Measurements from ENCODE around the gene MAP3K20. TPM values are rescaled to one million over a fixed set of nuclear protein-coding genes. Genes with fewer than 3 reads are reported as not detected.
A peak's percentile ranks its signal among the peaks of the same experiment; 100 is the strongest.
"Not testable (repeated sequence)": the region's sequence is repeated elsewhere in the genome, so short reads cannot be mapped to it uniquely, and the experiment has no call there.

MAP3K20 gene
- total and polyA plus RNA-seq, 4 donors = 25.6 to 109 (median 56.5) TPM

GRCh38 chr2:173033084-173033483 is 42.6 kb upstream of the MAP3K20 start:
- WGBS, 2 donors = 96 to 98% methylated on average over 3 of the region's 3 CpGs
- no peak for DNase-seq

GRCh38 chr2:173034143-173034542 is 41.5 kb upstream of the MAP3K20 start:
- no peaks in the 10 kb centered on the region for H3K36me3 ChIP-seq (ENCODE audit: control insufficient read depth in 1 of 2, insufficient read depth in 2 of 2, low read length in 1 of 2)
- 30 to 37% methylated on average over 7 of the region's 7 CpGs for WGBS, 2 donors
- H3K4me1 ChIP-seq (ENCODE audit: control insufficient read depth in 1 of 2, insufficient read depth in 2 of 2, low read length in 2 of 2) = peaks cover 2 to 4% of the 10 kb centered on the region in 2 donors
- intact Hi-C loops (cut with DNase I) = no loop called here
- H3K4me3 ChIP-seq (ENCODE audit: low read length in 2 of 2) = no peak overlapping the region
- no peak overlapping the region for H3K27ac ChIP-seq (ENCODE audit: low read depth in 1 of 2, low read length in 2 of 2)
- DNase-seq = no peak
- H3K9me3 ChIP-seq (ENCODE audit: control insufficient read depth, low read length) = no peaks in the 10 kb centered on the region
- no peak for ATAC-seq (ENCODE audit: low FRiP score)
- H3K27me3 ChIP-seq (ENCODE audit: control insufficient read depth in 1 of 2, insufficient read depth in 2 of 2, low read length in 1 of 2) = no peaks in the 10 kb centered on the region

More at GRCh38 chr2:173033084-173033483, 42.6 kb upstream of the MAP3K20 start:
- peaks cover 2 to 4% of the 10 kb centered on the region in 2 donors for H3K4me1 ChIP-seq (ENCODE audit: control insufficient read depth in 1 of 2, insufficient read depth in 2 of 2, low read length in 2 of 2)
- no peak overlapping the region for H3K4me3 ChIP-seq (ENCODE audit: low read length in 2 of 2)
- intact Hi-C loops (cut with DNase I) = no loop called here
- H3K27ac ChIP-seq (ENCODE audit: low read depth in 1 of 2, low read length in 2 of 2) = no peak overlapping the region
- no peaks in the 10 kb centered on the region for H3K27me3 ChIP-seq (ENCODE audit: control insufficient read depth in 1 of 2, insufficient read depth in 2 of 2, low read length in 1 of 2)
- ATAC-seq (ENCODE audit: low FRiP score) = no peak
- H3K36me3 ChIP-seq (ENCODE audit: control insufficient read depth in 1 of 2, insufficient read depth in 2 of 2, low read length in 1 of 2) = no peaks in the 10 kb centered on the region
- H3K9me3 ChIP-seq (ENCODE audit: control insufficient read depth, low read length) = no peaks in the 10 kb centered on the region

- 21 to 23% methylated on average over 12 of the region's 12 CpGs for WGBS, 2 donors
- intact Hi-C loops (cut with DNase I) = loop anchor here in 1 of 2 donors (5.0 kb wide), 1 partner anchor 35 kb away; no protein-coding TSS in a partner anchor
- Histone ChIP-seq H3K9me3 (ENCODE audit: control insufficient read depth, low read length) (no peaks in the 10 kb centered on the region), H3K27ac (ENCODE audit: low read depth in 1 of 2, low read length in 2 of 2) (peak overlapping the region in 1 of 2 donors; percentile 51), H3K36me3 (ENCODE audit: control insufficient read depth in 1 of 2, insufficient read depth in 2 of 2, low read length in 1 of 2) (no peaks in the 10 kb centered on the region), H3K27me3 (ENCODE audit: control insufficient read depth in 1 of 2, insufficient read depth in 2 of 2, low read length in 1 of 2) (no peaks in the 10 kb centered on the region), H3K4me3 (ENCODE audit: low read length in 2 of 2) (no peak overlapping the region), H3K4me1 (ENCODE audit: control insufficient read depth in 1 of 2, insufficient read depth in 2 of 2, low read length in 2 of 2) (peaks cover 0 to 4% of the 10 kb centered on the region in 2 donors)
- ATAC-seq (ENCODE audit: low FRiP score) = no peak
- DNase-seq = no peak
Observed at GRCh38 chr2:173037245-173038120, 38.2 kb upstream of the MAP3K20 start.

- H3K27me3 ChIP-seq (ENCODE audit: control insufficient read depth in 1 of 2, insufficient read depth in 2 of 2, low read length in 1 of 2); H3K27ac ChIP-seq (ENCODE audit: low read depth in 1 of 2, low read length in 2 of 2); H3K4me3 ChIP-seq (ENCODE audit: low read length in 2 of 2); ATAC-seq (ENCODE audit: low FRiP score); H3K36me3 ChIP-seq (ENCODE audit: control insufficient read depth in 1 of 2, insufficient read depth in 2 of 2, low read length in 1 of 2); DNase-seq; H3K4me1 ChIP-seq (ENCODE audit: control insufficient read depth in 1 of 2, insufficient read depth in 2 of 2, low read length in 2 of 2); H3K9me3 ChIP-seq (ENCODE audit: control insufficient read depth, low read length): not testable (repeated sequence)
- WGBS, 2 donors = 91 to 93% methylated on average over 2 of the region's 2 CpGs
- intact Hi-C loops (cut with DNase I) = loop anchor here in 1 of 2 donors (5.0 kb wide), 1 partner anchor 34 kb away; no protein-coding TSS in a partner anchor
Observed at GRCh38 chr2:173038257-173038656, 37.4 kb upstream of the MAP3K20 start.

DNA sequence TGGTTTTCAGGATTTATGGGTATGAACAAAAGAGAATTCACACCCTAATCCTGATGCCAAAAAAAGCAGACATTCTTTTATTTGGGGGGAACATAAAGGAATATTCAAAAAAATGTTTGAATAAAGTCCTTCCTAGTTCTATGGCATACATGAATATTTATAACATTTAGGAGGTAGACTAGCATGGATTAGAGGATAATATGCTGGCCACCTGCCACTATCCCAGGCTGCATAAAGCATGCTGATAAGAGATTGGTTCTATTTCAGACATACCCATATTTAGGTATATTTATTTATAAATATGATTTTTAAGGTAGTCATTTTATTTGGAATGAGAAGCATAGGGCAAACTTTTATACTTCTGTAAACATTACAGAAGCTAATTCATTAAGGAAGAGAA is 34.9 kb upstream of the MAP3K20 start:
- H3K27ac ChIP-seq (ENCODE audit: low read depth in 1 of 2, low read length in 2 of 2) = no peak overlapping the region
- H3K4me3 ChIP-seq (ENCODE audit: low read length in 2 of 2) = no peak overlapping the region
- DNase-seq (no peak), ATAC-seq (ENCODE audit: low FRiP score) (no peak)
- intact Hi-C loops (cut with DNase I) = no loop called here
- no peaks in the 10 kb centered on the region for H3K9me3 ChIP-seq (ENCODE audit: control insufficient read depth, low read length)
- H3K4me1 ChIP-seq (ENCODE audit: control insufficient read depth in 1 of 2, insufficient read depth in 2 of 2, low read length in 2 of 2) = peaks cover 0 to 4% of the 10 kb centered on the region in 2 donors
- no peaks in the 10 kb centered on the region for H3K27me3 ChIP-seq (ENCODE audit: control insufficient read depth in 1 of 2, insufficient read depth in 2 of 2, low read length in 1 of 2)
- no peaks in the 10 kb centered on the region for H3K36me3 ChIP-seq (ENCODE audit: control insufficient read depth in 1 of 2, insufficient read depth in 2 of 2, low read length in 1 of 2)

GRCh38 chr2:173043476-173043875 is 32.2 kb upstream of the MAP3K20 start:
- intact Hi-C loops (cut with DNase I) = no loop called here
- ATAC-seq (ENCODE audit: low FRiP score) (no peak), DNase-seq (peak in 1 of 2 donors; percentile 78)
- H3K4me3 ChIP-seq (ENCODE audit: low read length in 2 of 2) = no peak overlapping the region
- H3K9me3 ChIP-seq (ENCODE audit: control insufficient read depth, low read length) = no peaks in the 10 kb centered on the region
- no peaks in the 10 kb centered on the region for H3K27me3 ChIP-seq (ENCODE audit: control insufficient read depth in 1 of 2, insufficient read depth in 2 of 2, low read length in 1 of 2)
- H3K4me1 ChIP-seq (ENCODE audit: control insufficient read depth in 1 of 2, insufficient read depth in 2 of 2, low read length in 2 of 2) = no peaks in the 10 kb centered on the region
- H3K27ac ChIP-seq (ENCODE audit: low read depth in 1 of 2, low read length in 2 of 2) = no peak overlapping the region
- 93 to 95% methylated on average over 8 of the region's 8 CpGs for WGBS, 2 donors
- H3K36me3 ChIP-seq (ENCODE audit: control insufficient read depth in 1 of 2, insufficient read depth in 2 of 2, low read length in 1 of 2) = no peaks in the 10 kb centered on the region

DNA sequence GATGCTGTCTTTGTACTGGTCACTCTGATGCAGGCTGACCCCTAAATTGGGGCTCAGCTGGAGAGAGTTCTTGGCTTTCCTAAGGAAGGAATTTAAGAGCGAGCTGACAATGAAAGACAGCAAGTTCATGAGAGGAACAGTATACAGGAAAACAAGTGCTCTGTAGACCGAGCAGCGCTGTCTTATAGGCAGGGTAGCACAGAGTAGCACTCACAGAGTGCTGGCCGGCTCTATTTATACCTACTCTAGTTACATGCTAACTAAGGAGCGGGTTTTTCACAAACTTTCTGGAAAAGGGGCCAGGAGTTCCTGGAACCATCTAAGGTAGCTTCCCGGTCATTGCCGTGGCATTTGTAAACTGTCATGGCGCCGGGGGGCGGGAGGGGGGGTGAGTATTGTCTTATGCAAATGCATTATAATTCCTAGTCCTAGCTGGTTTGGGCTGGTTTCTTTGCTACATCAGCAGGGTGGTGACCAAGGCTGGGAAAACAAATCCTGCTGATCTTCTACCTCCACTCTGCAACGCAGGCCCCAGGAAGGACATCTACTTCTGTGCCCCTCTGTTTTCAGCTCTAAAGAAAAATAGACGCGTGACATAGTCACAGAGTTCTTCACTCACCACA is 31.6 kb upstream of the MAP3K20 start:
- Histone ChIP-seq H3K27me3 (ENCODE audit: control insufficient read depth in 1 of 2, insufficient read depth in 2 of 2, low read length in 1 of 2) (no peaks in the 10 kb centered on the region), H3K4me1 (ENCODE audit: control insufficient read depth in 1 of 2, insufficient read depth in 2 of 2, low read length in 2 of 2) (no peaks in the 10 kb centered on the region), H3K4me3 (ENCODE audit: low read length in 2 of 2) (no peak overlapping the region), H3K9me3 (ENCODE audit: control insufficient read depth, low read length) (no peaks in the 10 kb centered on the region), H3K27ac (ENCODE audit: low read depth in 1 of 2, low read length in 2 of 2) (no peak overlapping the region), H3K36me3 (ENCODE audit: control insufficient read depth in 1 of 2, insufficient read depth in 2 of 2, low read length in 1 of 2) (no peaks in the 10 kb centered on the region)
- 95 to 96% methylated on average over 13 of the region's 13 CpGs for WGBS, 2 donors
- DNase-seq = no peak
- intact Hi-C loops (cut with DNase I) = no loop called here
- no peak for ATAC-seq (ENCODE audit: low FRiP score)

GRCh38 chr2:173044686-173045085 is 31.0 kb upstream of the MAP3K20 start:
- intact Hi-C loops (cut with DNase I) = no loop called here
- ATAC-seq (ENCODE audit: low FRiP score) (no peak), DNase-seq (no peak)
- 91 to 95% methylated on average over 10 of the region's 10 CpGs for WGBS, 2 donors
- Histone ChIP-seq H3K27ac (ENCODE audit: low read depth in 1 of 2, low read length in 2 of 2) (no peak overlapping the region), H3K4me3 (ENCODE audit: low read length in 2 of 2) (no peak overlapping the region), H3K27me3 (ENCODE audit: control insufficient read depth in 1 of 2, insufficient read depth in 2 of 2, low read length in 1 of 2) (no peaks in the 10 kb centered on the region), H3K36me3 (ENCODE audit: control insufficient read depth in 1 of 2, insufficient read depth in 2 of 2, low read length in 1 of 2) (no peaks in the 10 kb centered on the region), H3K4me1 (ENCODE audit: control insufficient read depth in 1 of 2, insufficient read depth in 2 of 2, low read length in 2 of 2) (no peaks in the 10 kb centered on the region), H3K9me3 (ENCODE audit: control insufficient read depth, low read length) (no peaks in the 10 kb centered on the region)

GRCh38 chr2:173045181-173045580 is 30.5 kb upstream of the MAP3K20 start:
- ATAC-seq (ENCODE audit: low FRiP score) (no peak), DNase-seq (no peak)
- Histone ChIP-seq H3K27ac (ENCODE audit: low read depth in 1 of 2, low read length in 2 of 2) (no peak overlapping the region), H3K4me3 (ENCODE audit: low read length in 2 of 2) (no peak overlapping the region), H3K27me3 (ENCODE audit: control insufficient read depth in 1 of 2, insufficient read depth in 2 of 2, low read length in 1 of 2) (no peaks in the 10 kb centered on the region), H3K9me3 (ENCODE audit: control insufficient read depth, low read length) (no peaks in the 10 kb centered on the region), H3K4me1 (ENCODE audit: control insufficient read depth in 1 of 2, insufficient read depth in 2 of 2, low read length in 2 of 2) (no peaks in the 10 kb centered on the region), H3K36me3 (ENCODE audit: control insufficient read depth in 1 of 2, insufficient read depth in 2 of 2, low read length in 1 of 2) (no peaks in the 10 kb centered on the region)
- intact Hi-C loops (cut with DNase I) = no loop called here
- WGBS, 2 donors = 84 to 88% methylated on average over 2 of the region's 2 CpGs

Data from aorta (tissue), 5 donors.